ENCODE measurements around the gene PWP2. TPM values are rescaled to one million over a fixed set of nuclear protein-coding genes. Genes with fewer than 3 reads are reported as not detected.
A peak's percentile ranks its signal among the peaks of the same experiment; 100 is the strongest.
"Not testable (repeated sequence)": the region's sequence is repeated elsewhere in the genome, so short reads cannot be mapped to it uniquely, and the experiment has no call there.

PWP2 gene
- total RNA-seq, 1 donor from 2014 or later = 2.5 TPM

DNA sequence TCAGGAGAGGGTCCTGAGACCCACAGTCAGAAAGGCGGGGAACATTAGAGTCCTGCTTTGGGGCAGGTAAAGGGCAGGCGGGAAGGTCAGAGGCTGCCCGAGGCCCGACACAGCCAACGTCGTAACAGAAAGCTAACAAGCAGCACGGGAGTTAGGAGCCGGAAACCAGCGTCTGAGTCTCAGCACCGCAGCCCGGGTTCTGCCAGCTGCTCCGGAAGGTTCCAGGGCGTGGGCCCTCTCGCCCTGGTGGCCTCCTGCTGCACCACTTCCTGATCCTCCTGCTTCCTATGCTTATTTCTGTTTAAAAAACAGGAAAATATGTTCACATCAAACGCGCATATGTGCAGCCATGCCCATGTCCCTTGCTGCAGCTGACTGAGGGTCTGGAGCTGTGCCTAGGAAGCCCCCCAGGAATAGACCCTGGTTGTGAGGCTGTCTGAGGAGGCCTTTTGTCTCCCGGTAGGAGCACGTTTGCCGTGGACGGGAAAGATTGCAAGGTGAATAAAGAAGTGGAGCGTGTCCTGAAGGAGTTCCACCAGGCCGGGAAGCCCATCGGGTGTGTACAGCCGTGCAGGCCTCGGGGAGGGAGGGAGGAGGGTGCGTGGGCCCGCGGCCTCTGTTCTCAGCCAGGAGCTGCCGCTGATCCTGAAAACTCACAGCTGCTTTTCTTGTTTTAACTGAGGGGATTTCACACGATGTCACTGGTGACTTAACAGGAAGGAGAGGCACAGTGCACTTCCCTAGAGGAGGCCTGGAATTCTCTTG lies 32.8 kb downstream of the PWP2 start:
- ATAC-seq = not testable (repeated sequence)

DNA sequence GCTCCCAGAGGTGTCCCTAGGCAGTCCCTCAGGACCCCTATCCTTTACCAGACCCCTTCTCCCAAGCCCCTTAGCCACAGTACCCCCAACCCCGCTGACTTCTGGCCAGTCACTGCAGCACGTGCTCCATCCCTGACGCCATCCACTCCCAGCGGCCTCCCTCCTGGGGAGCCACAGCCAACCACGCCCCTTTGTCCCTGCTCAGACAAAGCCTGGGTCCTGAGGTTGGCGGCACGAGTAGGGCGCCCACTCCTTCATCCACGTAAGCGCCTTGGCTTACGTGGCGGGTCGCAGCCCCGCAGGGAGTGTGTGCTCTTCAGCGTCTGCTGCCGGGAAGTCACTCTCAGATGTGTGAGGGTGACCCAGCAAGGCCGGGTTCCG lies 33.3 kb downstream of the PWP2 start:
- ATAC-seq = not testable (repeated sequence)

DNA sequence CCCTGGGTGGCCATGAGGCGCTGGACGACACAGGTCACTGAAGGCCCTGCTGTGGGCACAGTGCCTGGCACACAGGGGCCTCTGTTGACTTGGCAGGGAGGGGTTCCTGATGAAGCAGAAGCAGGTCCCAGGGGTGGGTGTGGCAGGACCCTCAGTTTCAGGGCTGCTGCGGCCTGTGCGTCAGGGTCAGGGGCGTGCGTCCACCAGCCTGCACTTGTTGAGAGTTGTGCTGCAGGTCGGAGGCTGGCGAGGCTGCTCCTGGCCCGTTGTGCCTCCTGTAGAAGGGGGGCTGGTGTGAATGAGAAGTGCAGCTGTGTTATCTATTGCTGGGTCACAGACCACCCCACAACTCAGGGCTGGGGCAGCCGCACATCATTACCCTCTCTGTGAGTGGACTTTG lies 35.3 kb downstream of the PWP2 start:
- ATAC-seq = not testable (repeated sequence)

DNA sequence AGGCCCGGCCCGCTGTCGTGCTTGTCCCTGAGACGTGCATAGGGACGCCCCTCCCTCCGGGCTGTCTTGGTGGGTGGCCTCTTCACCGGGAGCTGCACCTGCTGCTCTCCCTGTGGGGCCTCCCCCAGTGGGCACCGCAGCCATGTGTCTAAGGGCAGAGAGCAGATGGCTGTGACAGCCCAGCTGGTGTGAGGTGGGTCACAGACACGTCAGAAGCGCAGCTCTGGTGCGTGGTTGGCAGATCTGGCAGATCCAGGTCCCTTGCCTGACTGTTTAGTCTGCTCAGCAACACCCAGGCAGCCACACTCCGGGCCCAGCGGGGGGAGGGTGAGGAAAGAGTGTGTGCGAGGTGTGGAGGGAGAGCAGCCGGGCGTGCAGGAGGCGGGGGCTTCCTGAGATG lies 36.2 kb downstream of the PWP2 start:
- peak; percentile 28 for ATAC-seq

DNA sequence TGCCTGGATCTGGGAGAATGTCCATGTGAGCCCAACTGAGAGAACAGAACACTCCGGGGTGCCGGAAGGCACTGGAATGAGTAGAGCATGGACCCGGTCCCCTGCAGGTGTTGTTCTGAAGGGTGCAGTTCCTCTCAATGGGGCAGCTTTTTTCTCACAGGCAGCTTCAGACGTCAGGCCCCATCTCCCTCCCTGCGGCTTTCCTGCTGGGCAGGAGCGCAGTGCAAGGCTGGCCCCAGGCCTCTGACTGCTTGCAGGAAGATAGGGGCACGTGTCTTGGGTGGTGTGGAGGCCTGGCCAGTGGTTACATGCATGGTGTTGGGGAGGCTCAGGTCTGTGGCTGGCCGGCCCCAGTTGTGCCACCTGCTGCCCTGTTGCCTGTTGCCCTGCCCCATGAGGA lies 36.8 kb downstream of the PWP2 start:
- ATAC-seq = not testable (repeated sequence)

DNA sequence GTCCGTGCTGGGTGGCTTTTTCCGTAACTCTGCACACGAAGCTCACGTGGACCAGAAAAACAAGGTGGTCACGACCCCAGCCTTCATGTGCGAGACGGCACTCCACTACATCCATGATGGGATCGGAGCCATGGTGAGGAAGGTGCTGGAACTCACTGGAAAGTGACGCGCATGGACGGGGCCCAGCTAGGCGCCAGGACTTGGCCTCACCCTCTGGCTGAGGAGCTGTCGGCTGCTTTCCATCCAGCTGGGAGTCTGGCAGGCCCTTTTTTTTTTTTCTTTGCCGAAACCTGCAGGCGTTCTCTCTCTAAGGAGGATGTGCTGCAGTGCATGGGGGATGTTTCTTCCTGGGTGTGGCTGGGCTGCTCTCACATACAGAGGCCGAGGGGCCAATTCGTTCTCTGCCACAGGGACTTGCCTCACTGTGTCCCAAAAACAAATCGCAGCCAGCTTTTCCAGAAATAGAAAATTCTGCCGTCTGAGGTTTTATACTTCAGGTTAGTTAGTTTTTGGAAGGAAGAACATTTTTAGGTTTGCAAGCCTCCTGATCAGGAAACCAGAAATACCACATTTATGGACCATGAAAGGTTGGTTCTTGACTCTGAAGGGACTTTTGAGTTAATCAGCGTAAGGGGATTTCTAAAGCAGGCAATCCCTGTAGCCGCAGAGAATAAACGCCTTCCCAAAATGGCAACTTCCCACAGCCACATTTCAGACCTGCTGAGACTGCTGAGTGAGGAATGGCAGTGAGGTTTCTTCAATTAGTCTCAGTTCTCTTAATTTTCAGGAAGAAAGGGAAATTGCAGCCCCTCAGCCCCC lies 37.8 kb downstream of the PWP2 start:
- peak; percentile 39 for ATAC-seq

DNA sequence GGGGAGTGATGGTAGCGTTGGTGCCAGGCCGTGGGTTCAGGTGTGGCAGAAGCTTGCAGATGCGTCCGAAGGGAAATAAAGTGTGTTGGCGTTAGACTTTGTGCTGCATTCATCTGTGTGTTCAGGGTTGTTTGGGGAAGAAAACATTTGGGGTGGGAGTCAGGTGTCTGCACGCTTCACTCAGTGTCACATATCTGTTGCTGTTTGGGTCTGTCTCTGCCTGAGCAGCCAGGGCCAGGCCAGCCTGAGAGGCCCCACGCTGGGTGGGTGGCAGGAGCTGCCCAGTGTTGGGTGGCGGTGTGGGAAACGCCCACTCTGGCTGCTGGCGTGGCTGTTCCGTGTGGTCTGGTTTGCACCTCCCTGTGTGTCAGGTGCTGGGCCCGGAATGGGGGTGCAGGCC lies 38.4 kb downstream of the PWP2 start:
- peak; percentile 21 for ATAC-seq

DNA sequence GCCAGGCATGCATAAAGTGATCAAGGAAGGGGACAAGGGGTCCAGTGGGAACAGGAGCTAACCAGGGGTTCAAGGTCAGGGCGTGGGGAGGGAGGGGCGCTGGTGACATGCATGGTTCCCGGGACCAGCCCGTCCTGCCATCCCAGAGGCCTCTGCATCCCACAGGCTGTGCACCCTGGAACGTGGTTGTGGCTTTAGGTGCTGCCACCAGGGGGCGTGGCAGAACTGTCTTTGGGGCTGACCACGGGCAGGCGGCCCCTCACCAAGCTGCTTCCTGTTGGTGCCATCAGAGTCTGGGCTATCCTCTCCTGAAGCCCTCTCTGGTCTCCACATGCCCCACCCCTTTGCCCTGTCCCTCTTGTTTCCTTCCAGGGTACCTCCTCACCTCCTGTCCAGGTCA lies 39.9 kb downstream of the PWP2 start:
- ATAC-seq = peak; percentile 65

DNA sequence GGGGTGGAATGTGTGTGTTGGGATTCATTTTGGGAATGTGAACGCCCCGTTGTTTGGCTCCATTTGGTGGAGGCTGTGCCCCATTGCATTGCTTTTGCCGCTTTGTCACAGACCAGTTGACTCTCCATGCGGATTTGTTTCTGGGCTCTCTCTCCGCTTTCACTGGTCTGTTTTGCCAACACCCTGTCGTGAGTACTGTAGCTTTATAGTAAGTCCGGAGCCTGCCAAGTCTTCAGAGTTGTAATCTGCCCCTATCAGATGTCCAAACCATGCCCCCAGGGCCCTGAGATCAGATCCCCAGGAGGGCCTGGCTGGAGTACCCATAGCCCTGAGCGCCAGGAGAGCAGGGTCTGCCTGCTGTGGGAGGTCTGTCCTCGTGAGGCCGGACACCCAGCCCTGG lies 43.1 kb downstream of the PWP2 start:
- ATAC-seq = not testable (repeated sequence)

DNA sequence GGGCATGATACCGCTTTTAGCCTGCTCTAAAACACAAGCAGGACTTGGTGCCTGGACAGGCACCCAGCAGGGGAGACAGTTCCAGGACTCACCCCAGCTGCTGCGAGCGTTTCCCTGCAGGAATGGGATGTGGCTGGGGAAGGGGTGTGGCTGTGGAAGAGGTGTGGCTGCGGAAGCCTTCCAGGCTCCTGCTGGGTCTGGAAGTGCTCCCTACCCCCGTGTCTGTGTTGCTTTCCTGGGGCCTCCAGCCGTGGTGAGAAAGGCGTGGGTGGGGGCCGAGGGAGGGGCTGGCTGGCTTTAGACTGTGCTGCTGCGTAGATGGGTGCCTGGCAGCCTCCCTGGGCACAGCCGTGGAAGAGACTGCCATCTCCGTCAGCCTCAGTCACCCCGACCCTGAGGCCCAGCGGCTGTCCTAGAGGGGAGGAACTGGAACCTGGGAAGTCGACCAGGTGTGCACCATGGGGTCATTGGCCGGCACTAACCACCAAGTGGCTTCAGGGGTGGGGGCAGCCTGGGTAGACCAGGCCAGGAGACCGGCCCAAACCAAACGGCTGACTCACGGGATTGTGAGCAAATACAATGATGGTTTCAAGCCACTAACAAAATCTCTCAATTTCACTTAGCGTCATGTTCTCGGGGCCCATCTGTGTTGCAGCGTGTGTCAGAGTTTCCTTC lies 46.2 kb downstream of the PWP2 start:
- ATAC-seq = peak; percentile 27

DNA sequence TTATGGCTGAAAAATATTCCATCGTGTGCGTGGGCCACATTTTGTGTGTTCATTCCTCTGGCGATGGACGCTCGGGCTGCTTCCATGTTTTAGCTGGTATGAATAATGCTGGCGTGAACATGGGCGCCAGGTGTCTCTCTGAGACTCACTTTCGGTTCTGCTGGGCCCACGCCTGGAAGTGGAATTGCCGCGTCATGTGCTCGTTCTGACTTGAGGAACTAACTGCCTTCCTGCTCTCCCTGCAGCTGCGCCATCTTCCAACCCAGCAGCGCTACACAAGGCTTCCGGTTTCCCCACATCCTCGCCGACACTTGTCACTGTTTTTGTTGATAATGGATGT lies 46.7 kb downstream of the PWP2 start:
- ATAC-seq = peak; percentile 78

DNA sequence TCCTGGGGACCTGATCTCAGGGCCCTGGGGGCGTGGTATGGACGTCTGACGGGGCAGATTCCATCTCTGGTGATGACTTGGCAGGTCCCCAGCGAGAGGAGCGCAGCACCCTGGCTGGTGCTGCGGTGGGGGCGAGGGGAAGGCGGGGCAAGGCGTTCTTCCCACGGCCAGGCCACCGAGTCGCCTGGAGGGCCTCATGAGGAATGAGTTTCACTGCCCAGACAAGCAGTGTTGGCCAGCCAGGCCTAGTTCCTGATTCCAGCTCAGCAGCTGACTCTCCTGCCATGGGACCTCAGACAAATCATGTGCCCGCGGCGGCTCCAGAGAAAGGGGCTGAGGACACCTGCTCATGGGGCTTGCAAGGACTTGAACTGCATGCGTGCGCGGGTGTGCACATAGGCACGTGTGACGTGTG lies 47.6 kb downstream of the PWP2 start:
- ATAC-seq = peak; percentile 53

DNA sequence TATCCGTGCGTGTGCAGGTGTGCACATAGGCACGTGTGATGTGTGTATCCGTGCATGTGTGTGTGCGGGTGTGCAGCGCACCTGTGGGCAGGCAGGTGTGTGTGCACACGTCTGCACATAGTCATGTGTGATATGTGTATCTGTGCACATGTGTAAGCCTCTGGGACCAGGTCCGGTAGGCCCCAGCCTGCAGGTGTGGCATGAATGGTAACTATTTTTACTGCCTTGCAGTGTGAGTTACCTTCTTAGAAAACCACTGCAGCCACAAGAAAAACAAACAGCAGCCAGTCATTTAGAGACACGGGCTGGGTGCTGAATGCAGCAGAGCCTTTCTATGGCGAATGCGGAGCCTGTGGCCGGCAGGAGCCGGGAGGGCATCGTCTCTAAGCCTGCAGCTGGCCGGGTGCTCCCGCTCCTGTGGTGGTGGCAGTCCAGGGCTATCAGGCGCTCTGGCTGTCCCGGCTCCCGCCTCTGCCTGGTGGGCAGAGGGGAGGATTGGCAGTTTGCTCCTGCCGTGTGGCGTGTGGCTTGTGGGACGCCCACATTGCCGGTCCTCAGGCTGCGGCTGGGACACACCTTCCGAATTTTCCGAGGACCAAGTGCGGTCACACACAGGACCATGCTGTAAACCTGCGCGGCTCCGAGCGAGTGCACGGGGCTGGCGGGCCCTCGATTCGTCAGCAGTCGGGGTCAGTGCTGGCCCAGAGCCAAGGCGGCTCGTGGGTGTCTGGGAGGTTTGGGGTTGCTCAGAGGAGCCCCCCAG lies 48.2 kb downstream of the PWP2 start:
- peak; percentile 51 for ATAC-seq

DNA sequence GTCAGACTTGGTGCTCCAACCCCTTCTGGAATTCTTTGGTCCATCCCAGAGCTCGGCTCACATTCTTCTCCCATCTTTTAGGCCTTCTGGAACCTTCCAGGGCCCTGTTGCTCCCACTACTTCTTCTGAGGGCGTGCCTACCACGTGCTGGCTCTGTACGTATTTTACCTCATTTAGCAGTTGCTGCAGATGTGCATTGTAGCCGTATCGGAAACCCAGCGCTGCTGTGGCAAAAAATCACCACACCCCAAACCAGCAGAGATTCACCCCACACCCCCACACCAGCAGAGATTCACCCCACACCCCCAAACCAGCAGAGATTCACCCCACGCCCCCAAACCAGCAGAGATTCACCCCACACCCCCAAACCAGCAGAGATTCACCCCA lies 48.8 kb downstream of the PWP2 start:
- ATAC-seq = not testable (repeated sequence)

DNA sequence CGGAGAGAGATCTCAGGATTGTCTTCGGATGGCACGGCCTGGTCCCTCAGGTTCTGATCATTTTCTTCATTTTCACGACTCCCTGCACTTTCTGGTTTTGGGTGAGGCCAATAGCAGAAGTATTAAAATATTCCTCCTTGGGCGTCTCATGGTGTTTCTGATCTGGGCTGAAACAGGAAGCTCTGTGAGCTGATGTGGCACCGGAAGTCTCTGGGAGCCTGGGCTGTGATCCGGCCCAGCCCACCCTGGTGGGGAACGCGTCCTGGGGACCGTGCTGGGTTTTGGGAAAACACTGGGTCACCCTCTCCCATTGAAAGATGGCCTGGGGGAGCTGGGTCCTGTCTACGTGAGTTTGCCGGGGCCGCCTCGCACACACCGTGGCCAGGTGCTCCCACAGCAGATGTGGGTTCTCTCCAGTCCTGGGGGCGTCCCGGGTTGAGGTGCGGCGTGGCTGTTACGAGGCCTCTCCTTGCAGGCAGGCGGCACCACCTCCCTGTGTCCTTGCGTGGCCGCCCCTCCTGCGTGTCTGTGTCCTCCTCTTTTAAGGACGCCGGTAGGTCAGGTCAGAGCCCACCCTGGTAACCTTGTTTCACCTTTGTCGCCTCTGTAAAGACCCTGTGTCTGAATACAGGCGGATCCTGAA lies 50.4 kb downstream of the PWP2 start:
- not testable (repeated sequence) for ATAC-seq

DNA sequence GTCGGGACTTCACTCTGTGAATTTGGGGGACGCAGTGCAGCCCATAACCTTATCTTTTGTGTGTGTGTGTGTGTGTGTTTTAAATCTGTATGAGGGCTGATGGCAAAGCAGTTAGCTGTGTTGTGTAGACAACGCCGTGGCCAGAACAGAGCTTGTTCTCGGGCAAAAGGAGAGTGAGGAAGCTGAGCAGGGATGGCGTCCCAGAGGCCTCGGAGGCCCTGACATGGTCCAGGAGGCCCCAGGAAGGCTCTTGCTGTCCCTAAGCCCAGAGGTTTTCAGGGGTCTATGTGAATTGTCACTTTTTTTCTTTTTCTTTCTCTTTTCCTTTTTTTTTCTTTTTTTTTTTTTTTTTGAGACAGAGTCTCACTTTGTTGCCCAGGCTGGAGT lies 50.9 kb downstream of the PWP2 start:
- ATAC-seq = not testable (repeated sequence)

DNA sequence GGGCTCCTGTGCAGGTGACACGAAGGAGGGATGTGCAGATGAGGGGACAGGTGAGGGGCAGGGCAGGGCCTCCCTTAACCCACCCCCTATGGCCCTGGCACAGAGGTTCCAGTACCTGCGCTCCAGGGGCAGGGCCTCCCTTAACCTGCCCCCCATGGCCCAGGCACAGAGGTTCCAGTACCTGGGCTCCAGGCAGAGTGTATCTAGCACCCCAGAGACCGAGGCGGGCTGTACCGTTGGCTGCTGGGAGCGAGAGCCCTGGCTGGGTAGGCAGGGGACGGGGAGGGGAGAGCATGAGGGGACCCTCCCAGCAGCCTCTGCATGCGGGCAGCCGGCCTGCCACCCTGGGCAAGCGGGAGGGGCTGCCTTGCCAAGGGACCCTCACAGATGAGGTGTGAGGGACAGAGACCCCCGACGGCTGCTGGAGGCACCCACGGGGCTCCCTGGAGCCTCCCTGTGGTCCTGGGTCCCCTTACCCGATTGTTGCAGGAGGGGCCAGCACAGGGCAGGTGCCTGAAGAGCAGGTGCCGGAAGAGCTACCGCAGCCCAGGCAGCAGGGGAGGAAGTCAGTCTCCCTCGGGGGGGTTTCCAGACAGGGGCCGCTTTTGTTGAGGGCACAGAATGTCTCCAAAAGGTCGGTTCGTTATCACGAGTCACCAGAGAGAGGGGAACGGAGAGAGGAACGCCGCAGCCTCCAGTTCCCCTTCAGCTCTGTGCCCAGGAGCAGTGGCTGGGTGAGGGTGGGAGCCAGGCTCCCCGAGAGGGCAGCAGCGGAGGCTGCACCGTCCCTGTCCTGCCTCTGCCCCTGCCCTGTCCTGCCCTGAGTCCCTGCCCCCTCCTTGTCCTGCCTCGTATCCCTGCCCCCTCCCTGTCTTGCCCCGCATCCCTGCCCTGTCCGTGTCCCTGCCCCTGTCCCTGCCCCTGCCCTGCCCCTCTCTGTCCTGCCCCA lies 52.4 kb downstream of the PWP2 start:
- ATAC-seq = peak; percentile 46

DNA sequence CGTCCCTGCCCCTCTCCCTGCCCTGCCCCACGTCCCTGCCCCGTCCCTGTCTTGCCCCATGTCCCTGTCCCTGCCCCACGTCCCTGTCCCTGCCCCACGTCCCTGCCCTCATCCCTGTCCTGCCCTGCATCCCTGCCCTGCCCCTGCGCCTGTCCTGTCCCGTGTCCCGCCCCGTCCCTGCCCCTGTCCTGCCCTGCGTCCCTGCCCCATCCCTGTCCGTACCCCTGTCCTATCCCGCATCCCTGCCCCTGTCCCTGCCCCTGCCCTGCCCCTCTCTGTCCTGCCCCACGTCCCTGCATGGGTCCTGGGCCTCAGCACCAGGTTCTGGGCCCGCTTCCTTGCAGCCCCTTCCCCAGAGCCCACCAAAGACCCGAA lies 53.1 kb downstream of the PWP2 start:
- peak; percentile 16 for ATAC-seq

DNA sequence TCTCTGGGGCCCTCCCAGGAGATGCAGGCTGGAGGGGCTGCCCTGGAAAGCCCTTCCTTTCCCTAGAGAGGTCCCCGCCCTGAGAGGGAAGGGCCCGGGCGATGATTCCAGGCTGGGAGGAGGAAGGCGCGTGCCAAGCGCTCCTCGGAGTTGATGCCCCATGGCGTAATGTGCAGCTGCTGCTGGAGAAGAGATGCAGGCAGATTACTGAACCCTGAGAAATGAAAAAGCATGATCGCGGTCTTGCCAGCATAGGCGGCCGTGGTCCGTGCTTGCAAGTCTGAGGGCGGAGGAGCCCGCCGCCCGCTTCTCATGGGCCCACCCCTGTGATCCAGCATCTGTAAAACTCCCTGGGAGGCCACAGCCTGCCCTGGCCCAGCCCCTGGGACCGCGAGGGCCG lies 53.6 kb downstream of the PWP2 start:
- peak; percentile 17 for ATAC-seq

DNA sequence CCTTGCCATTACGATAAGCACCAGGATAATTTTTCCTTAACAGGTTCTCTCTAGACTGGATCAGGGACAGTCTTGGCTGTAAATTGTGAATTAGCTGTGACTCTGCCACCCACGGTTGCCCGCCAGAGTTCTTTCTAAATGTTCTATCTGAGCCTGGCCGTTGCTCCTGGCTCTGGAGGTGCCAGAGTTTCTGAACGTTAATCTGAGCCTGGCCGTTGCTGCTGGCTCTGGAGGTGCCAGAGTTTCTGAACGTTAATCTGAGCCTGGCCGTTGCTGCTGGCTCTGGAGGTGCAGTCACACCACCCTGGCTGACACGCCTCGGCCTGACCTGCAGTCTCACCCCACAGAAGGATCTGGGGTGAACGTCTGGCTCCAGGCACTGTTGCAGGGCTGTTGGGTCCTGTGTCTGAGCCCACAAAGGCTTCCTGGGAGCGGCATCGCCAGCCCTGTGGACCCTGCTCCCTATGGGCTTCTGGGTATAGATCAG lies 56.0 kb downstream of the PWP2 start:
- not testable (repeated sequence) for ATAC-seq

DNA sequence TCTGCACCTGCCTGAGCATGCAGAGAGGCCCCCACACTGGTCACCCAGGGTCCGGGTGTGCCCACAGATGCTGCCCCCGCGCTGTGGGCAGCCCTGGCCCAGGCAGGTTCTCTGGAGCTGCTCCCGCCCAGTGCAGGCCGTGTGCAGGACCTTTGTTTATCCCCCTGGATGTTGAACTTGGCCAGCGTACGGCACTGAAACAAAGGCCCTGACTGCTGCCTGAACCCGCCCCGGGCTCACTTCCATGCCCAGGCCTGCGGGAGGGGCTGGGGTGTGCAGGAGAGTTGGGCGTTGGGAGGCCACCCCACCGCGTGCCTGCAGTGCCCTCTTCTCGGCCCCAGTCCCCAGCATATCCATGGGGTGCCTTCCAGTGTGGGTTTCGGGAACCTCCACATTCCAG lies 58.7 kb downstream of the PWP2 start:
- peak; percentile 21 for ATAC-seq
